HepG2 (cell line): ENCODE data around the gene POLR1D.

Experiments
- FOSL1 ChIP-seq: sonication (generic); formaldehyde crosslinking; IDR thresholded peaks from 2 replicates; pipeline ENCODE4 v1.9.0; 2021; ENCODE audit warnings: missing genetic modification reagents, borderline replicate concordance
- JUNB ChIP-seq: sonication (generic); formaldehyde crosslinking; IDR thresholded peaks from 2 replicates; pipeline ENCODE4 v1.8.0; 2022; ENCODE audit warnings: missing genetic modification reagents, mild to moderate bottlenecking, borderline replicate concordance
- MYC ChIP-seq: sonication (generic); formaldehyde crosslinking; IDR thresholded peaks from 2 replicates; pipeline ENCODE4 v1.9.0; 2021; ENCODE audit warnings: missing genetic modification reagents, borderline replicate concordance
- POLR2AphosphoS5 ChIP-seq: IDR thresholded peaks from 2 replicates; pipeline ENCODE4 v1.6.1; 2012; ENCODE audit warnings: low read depth, low read length
- RFX5 ChIP-seq: IDR thresholded peaks from 2 replicates; pipeline ENCODE4 v1.6.1; 2011; ENCODE audit warnings: low read depth, low read length, improper control_type of control experiment
- SRSF1 ChIP-seq: fragments of 200-400 bp; formaldehyde crosslinking; optimal IDR thresholded peaks from 2 replicates; pipeline ENCODE3; 2017; ENCODE audit warnings: mild to moderate bottlenecking, low read depth, low read length, moderate library complexity
- STAG1 ChIP-seq: sonication (generic); formaldehyde crosslinking; IDR thresholded peaks from 2 replicates; pipeline ENCODE4 v1.4.0; 2020; ENCODE audit warnings: missing genetic modification reagents
- ZNF253 ChIP-seq: sonication (generic); formaldehyde crosslinking; IDR thresholded peaks from 2 replicates; pipeline ENCODE4 v1.8.0; 2022; ENCODE audit warnings: mild to moderate bottlenecking, missing genetic modification reagents, borderline replicate concordance
- TF ChIP-seq, protein P1 (sequence below): sonication (generic); formaldehyde crosslinking; IDR thresholded peaks from 2 replicates; pipeline ENCODE4 v1.5.0; 2020; ENCODE audit warnings: mild to moderate bottlenecking, missing genetic modification reagents, moderate library complexity
- TF ChIP-seq, protein P2 (sequence below): IDR thresholded peaks from 2 replicates; pipeline ENCODE4 v1.6.1; 2012; ENCODE audit warnings: low read length, improper control_type of control experiment
- TF ChIP-seq, protein P3 (sequence below): sonication (generic); formaldehyde crosslinking; IDR thresholded peaks from 2 replicates; pipeline ENCODE4 v1.5.1; 2020; ENCODE audit warnings: mild to moderate bottlenecking, moderate library complexity, missing genetic modification reagents
- TF ChIP-seq, protein P4 (sequence below): IDR thresholded peaks from 2 replicates; pipeline ENCODE4 v1.6.1; 2016; ENCODE audit warnings: missing compliant biosample characterization, missing genetic modification reagents, borderline replicate concordance

DNA sequence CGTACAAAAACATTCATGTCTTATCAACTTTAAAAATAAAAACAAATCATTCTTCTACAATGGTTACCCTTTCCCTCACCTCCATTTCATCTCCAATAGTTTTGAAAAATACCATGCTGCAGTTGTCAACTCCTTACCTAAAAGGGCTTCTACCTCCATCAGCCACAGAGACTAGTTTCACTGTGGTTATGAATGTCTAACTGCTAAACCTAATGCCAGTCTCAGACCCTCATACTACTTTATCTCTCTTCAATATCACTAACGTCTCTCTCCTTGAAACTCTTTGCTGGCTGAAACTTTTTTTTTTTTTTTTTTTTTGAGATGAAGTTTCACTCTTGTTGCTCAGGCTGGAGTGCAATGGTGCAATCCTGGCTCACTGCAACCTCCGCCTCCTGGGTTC is 28.4 kb upstream of the POLR1D start:
- TF ChIP-seq STAG1 (CRISPR knock-in tag), result no peak
- TF ChIP-seq, protein P1, sequence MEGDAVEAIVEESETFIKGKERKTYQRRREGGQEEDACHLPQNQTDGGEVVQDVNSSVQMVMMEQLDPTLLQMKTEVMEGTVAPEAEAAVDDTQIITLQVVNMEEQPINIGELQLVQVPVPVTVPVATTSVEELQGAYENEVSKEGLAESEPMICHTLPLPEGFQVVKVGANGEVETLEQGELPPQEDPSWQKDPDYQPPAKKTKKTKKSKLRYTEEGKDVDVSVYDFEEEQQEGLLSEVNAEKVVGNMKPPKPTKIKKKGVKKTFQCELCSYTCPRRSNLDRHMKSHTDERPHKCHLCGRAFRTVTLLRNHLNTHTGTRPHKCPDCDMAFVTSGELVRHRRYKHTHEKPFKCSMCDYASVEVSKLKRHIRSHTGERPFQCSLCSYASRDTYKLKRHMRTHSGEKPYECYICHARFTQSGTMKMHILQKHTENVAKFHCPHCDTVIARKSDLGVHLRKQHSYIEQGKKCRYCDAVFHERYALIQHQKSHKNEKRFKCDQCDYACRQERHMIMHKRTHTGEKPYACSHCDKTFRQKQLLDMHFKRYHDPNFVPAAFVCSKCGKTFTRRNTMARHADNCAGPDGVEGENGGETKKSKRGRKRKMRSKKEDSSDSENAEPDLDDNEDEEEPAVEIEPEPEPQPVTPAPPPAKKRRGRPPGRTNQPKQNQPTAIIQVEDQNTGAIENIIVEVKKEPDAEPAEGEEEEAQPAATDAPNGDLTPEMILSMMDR, result no peak
- TF ChIP-seq, protein P2, sequence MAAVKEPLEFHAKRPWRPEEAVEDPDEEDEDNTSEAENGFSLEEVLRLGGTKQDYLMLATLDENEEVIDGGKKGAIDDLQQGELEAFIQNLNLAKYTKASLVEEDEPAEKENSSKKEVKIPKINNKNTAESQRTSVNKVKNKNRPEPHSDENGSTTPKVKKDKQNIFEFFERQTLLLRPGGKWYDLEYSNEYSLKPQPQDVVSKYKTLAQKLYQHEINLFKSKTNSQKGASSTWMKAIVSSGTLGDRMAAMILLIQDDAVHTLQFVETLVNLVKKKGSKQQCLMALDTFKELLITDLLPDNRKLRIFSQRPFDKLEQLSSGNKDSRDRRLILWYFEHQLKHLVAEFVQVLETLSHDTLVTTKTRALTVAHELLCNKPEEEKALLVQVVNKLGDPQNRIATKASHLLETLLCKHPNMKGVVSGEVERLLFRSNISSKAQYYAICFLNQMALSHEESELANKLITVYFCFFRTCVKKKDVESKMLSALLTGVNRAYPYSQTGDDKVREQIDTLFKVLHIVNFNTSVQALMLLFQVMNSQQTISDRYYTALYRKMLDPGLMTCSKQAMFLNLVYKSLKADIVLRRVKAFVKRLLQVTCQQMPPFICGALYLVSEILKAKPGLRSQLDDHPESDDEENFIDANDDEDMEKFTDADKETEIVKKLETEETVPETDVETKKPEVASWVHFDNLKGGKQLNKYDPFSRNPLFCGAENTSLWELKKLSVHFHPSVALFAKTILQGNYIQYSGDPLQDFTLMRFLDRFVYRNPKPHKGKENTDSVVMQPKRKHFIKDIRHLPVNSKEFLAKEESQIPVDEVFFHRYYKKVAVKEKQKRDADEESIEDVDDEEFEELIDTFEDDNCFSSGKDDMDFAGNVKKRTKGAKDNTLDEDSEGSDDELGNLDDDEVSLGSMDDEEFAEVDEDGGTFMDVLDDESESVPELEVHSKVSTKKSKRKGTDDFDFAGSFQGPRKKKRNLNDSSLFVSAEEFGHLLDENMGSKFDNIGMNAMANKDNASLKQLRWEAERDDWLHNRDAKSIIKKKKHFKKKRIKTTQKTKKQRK, result no peak
- TF ChIP-seq MYC (CRISPR knock-in tag), result no peak
- no peak for TF ChIP-seq POLR2AphosphoS5
- TF ChIP-seq ZNF253, result no peak
- TF ChIP-seq, protein P3, sequence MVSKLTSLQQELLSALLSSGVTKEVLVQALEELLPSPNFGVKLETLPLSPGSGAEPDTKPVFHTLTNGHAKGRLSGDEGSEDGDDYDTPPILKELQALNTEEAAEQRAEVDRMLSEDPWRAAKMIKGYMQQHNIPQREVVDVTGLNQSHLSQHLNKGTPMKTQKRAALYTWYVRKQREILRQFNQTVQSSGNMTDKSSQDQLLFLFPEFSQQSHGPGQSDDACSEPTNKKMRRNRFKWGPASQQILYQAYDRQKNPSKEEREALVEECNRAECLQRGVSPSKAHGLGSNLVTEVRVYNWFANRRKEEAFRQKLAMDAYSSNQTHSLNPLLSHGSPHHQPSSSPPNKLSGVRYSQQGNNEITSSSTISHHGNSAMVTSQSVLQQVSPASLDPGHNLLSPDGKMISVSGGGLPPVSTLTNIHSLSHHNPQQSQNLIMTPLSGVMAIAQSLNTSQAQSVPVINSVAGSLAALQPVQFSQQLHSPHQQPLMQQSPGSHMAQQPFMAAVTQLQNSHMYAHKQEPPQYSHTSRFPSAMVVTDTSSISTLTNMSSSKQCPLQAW, result no peak
- TF ChIP-seq, protein P4, sequence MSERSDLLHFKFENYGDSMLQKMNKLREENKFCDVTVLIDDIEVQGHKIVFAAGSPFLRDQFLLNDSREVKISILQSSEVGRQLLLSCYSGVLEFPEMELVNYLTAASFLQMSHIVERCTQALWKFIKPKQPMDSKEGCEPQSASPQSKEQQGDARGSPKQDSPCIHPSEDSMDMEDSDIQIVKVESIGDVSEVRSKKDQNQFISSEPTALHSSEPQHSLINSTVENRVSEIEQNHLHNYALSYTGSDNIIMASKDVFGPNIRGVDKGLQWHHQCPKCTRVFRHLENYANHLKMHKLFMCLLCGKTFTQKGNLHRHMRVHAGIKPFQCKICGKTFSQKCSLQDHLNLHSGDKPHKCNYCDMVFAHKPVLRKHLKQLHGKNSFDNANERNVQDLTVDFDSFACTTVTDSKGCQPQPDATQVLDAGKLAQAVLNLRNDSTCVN (CRISPR knock-in tag), result no peak
- no peak for TF ChIP-seq RFX5
- no peak for TF ChIP-seq FOSL1 (CRISPR knock-in tag)
- TF ChIP-seq JUNB (CRISPR knock-in tag), result no peak
- TF ChIP-seq SRSF1, result no peak
